Astrocyte (in vitro differentiated cells and primary cell): ENCODE results near the gene SYCE1. TPM values are rescaled to one million over a fixed set of nuclear protein-coding genes. Genes with fewer than 3 reads are reported as not detected.
"Not testable (repeated sequence)": the region's sequence is repeated elsewhere in the genome, so short reads cannot be mapped to it uniquely, and the experiment has no call there.

Experiments used
- DNase-seq: peaks from one replicate; pipeline ENCODE4 v3.0.0-alpha.2; 2010; ENCODE audit warnings: low read depth
- FAIRE-seq: peaks from 2 replicates; lab custom pipeline; 2011; peaks lifted over from hg19 to GRCh38; lab: Jason Lieb, UNC
- H2AFZ ChIP-seq: 2 replicates; pipeline ENCODE4 v1.6.0; 2012; ENCODE audit warnings: low read depth, low read length, inconsistent platforms
- H3K27ac ChIP-seq: 2 replicates; pipeline ENCODE4 v1.5.1; 2011; ENCODE audit warnings: low read depth, low read length, inconsistent platforms
- H3K27me3 ChIP-seq: 2 replicates; pipeline ENCODE4 v1.6.0; 2011; ENCODE audit warnings: low read length, inconsistent platforms; ENCODE audit not compliant: insufficient read depth
- H3K36me3 ChIP-seq: 2 replicates; pipeline ENCODE4 v1.5.1; 2011; ENCODE audit warnings: low read length, inconsistent platforms; ENCODE audit not compliant: insufficient read depth
- H3K4me1 ChIP-seq: 2 replicates; pipeline ENCODE4 v1.5.1; 2011; ENCODE audit warnings: low read length, inconsistent platforms; ENCODE audit not compliant: insufficient read depth
- H3K4me2 ChIP-seq: 2 replicates; pipeline ENCODE4 v1.6.0; 2012; ENCODE audit warnings: low read length, inconsistent platforms
- H3K4me3 ChIP-seq: 2 replicates; pipeline ENCODE4 v1.5.1; 2011; ENCODE audit warnings: low read depth, mild to moderate bottlenecking, low read length, inconsistent platforms; ENCODE audit not compliant: insufficient read depth
- H3K79me2 ChIP-seq: 2 replicates; pipeline ENCODE4 v1.6.0; 2012; ENCODE audit warnings: mild to moderate bottlenecking, low read length, inconsistent platforms; ENCODE audit not compliant: insufficient read depth
- H3K9ac ChIP-seq: 2 replicates; pipeline ENCODE4 v1.6.0; 2012; ENCODE audit warnings: mild to moderate bottlenecking, low read length, inconsistent platforms
- H3K9me3 ChIP-seq: 2 replicates; pipeline ENCODE4 v1.5.1; 2012; ENCODE audit warnings: low read depth, mild to moderate bottlenecking, low read length, inconsistent platforms; ENCODE audit not compliant: insufficient read depth
- H4K20me1 ChIP-seq: 2 replicates; pipeline ENCODE4 v1.6.0; 2012; ENCODE audit warnings: low read length, inconsistent platforms; ENCODE audit not compliant: insufficient read depth
- H3K27ac Mint-ChIP-seq: one replicate; pipeline ENCODE4 v1.8.0; 2021; ENCODE audit warnings: mild to moderate bottlenecking, mixed read lengths; ENCODE audit not compliant: unreplicated experiment
- H3K27me3 Mint-ChIP-seq: one replicate; pipeline ENCODE4 v1.8.0; 2021; ENCODE audit warnings: low read depth, mixed read lengths; ENCODE audit not compliant: unreplicated experiment
- H3K36me3 Mint-ChIP-seq: one replicate; pipeline ENCODE4 v1.8.0; 2021; ENCODE audit warnings: low read depth, mixed read lengths; ENCODE audit not compliant: unreplicated experiment
- H3K4me1 Mint-ChIP-seq: one replicate; pipeline ENCODE4 v1.8.0; 2021; ENCODE audit warnings: low read depth, mixed read lengths; ENCODE audit not compliant: unreplicated experiment
- H3K4me3 Mint-ChIP-seq: one replicate; pipeline ENCODE4 v1.8.0; 2021; ENCODE audit warnings: mild to moderate bottlenecking, moderate library complexity, mixed read lengths; ENCODE audit not compliant: unreplicated experiment
- H3K9me3 Mint-ChIP-seq: one replicate; pipeline ENCODE4 v1.8.0; 2021; ENCODE audit warnings: mild to moderate bottlenecking, mixed read lengths; ENCODE audit not compliant: unreplicated experiment
- CTCF ChIP-seq: IDR thresholded peaks from 2 replicates; pipeline ENCODE4 v1.5.1; 2011; ENCODE audit warnings: low read depth, mild to moderate bottlenecking, inconsistent platforms, low read length, moderate library complexity; ENCODE audit not compliant: insufficient read depth
- EZH2 ChIP-seq: IDR thresholded peaks from 2 replicates; pipeline ENCODE4 v1.6.1; 2012; ENCODE audit warnings: mild to moderate bottlenecking, low read length, inconsistent platforms; ENCODE audit not compliant: insufficient read depth
- total RNA-seq: library from RNA; stranded (reverse); gene quantifications from 2 replicates; pipeline ENCODE4 v1.2.1, GENCODE V29; 2021

SYCE1 gene
- total RNA-seq, 1 donor from 2014 or later, result 0.23 TPM

- peak overlapping the region; percentile 42 for H3K4me3 ChIP-seq
- H3K4me1 ChIP-seq, result no peaks in the 10 kb centered on the region
- H3K36me3 ChIP-seq, result no peaks in the 10 kb centered on the region
- H3K27me3 Mint-ChIP-seq, result peaks cover 13% of the 10 kb centered on the region
- no peaks in the 10 kb centered on the region for H3K27me3 ChIP-seq
- DNase-seq, result no peak
- H4K20me1 ChIP-seq, result no peaks in the 10 kb centered on the region
- no peak overlapping the region for H3K27ac Mint-ChIP-seq
- no peak overlapping the region for H3K4me3 Mint-ChIP-seq
- H3K79me2 ChIP-seq, result no peaks in the 10 kb centered on the region
- H3K27ac ChIP-seq, result no peak overlapping the region
- H2AFZ ChIP-seq, result peak overlapping the region; percentile 84
- TF ChIP-seq CTCF, result peak; percentile 37
- TF ChIP-seq EZH2, result no peak
- H3K9me3 Mint-ChIP-seq, result peaks cover 6% of the 10 kb centered on the region
- H3K9ac ChIP-seq, result no peak overlapping the region
- H3K9me3 ChIP-seq, result no peaks in the 10 kb centered on the region
- H3K4me1 Mint-ChIP-seq, result no peaks in the 10 kb centered on the region
- H3K36me3 Mint-ChIP-seq, result no peaks in the 10 kb centered on the region
- FAIRE-seq, result no peak
- H3K4me2 ChIP-seq, result peak overlapping the region; percentile 78
These were observed 45.1 kb downstream of the SYCE1 start for GRCh38 chr10:133520193-133520738.

GRCh38 chr10:133518517-133518916 lies 46.9 kb downstream of the SYCE1 start:
- not testable (repeated sequence) for H3K36me3 Mint-ChIP-seq, H3K27me3 ChIP-seq, H3K27ac Mint-ChIP-seq, H2AFZ ChIP-seq, DNase-seq, H3K9me3 Mint-ChIP-seq, H3K4me2 ChIP-seq, FAIRE-seq, H3K4me1 ChIP-seq, H3K27ac ChIP-seq, H3K4me1 Mint-ChIP-seq, H3K9ac ChIP-seq, H3K4me3 Mint-ChIP-seq, H3K9me3 ChIP-seq, H3K36me3 ChIP-seq, H3K4me3 ChIP-seq, H3K79me2 ChIP-seq, H4K20me1 ChIP-seq
- peaks cover 14% of the 10 kb centered on the region for H3K27me3 Mint-ChIP-seq

GRCh38 chr10:133516057-133516456 lies 49.3 kb downstream of the SYCE1 start:
- no peak overlapping the region for H3K4me2 ChIP-seq
- H3K27ac ChIP-seq, result no peak overlapping the region
- DNase-seq (no peak), FAIRE-seq (no peak)
- no peak overlapping the region for H3K9ac ChIP-seq
- peaks cover 3% of the 10 kb centered on the region for H3K9me3 Mint-ChIP-seq
- H3K4me3 ChIP-seq, result no peak overlapping the region
- no peaks in the 10 kb centered on the region for H3K36me3 ChIP-seq
- H3K4me3 Mint-ChIP-seq, result no peak overlapping the region
- no peaks in the 10 kb centered on the region for H3K36me3 Mint-ChIP-seq
- H3K27ac Mint-ChIP-seq, result no peak overlapping the region
- peaks cover 29% of the 10 kb centered on the region for H3K27me3 Mint-ChIP-seq
- H3K79me2 ChIP-seq, result no peaks in the 10 kb centered on the region
- H2AFZ ChIP-seq, result no peak overlapping the region
- H3K27me3 ChIP-seq, result no peaks in the 10 kb centered on the region
- no peaks in the 10 kb centered on the region for H3K4me1 Mint-ChIP-seq
- TF ChIP-seq EZH2 (no peak), CTCF (no peak)
- no peaks in the 10 kb centered on the region for H3K9me3 ChIP-seq
- no peaks in the 10 kb centered on the region for H4K20me1 ChIP-seq
- no peaks in the 10 kb centered on the region for H3K4me1 ChIP-seq
